ENCODE measurements around the gene NALCN.

The NALCN gene

GRCh38 chr13:101415358-101416174, 742 bp downstream of the NALCN start:
- H3K4me3 ChIP-seq (ENCODE audit: low read depth, low read length) = peak overlapping the region; percentile 6

GRCh38 chr13:101412076-101412475, 4.2 kb downstream of the NALCN start:
- H3K4me3 ChIP-seq (ENCODE audit: low read depth, low read length) = no peak overlapping the region

- no peak overlapping the region for H3K4me3 ChIP-seq (ENCODE audit: low read depth, low read length)
Observed at GRCh38 chr13:101408992-101409656, 7.2 kb downstream of the NALCN start.

DNA sequence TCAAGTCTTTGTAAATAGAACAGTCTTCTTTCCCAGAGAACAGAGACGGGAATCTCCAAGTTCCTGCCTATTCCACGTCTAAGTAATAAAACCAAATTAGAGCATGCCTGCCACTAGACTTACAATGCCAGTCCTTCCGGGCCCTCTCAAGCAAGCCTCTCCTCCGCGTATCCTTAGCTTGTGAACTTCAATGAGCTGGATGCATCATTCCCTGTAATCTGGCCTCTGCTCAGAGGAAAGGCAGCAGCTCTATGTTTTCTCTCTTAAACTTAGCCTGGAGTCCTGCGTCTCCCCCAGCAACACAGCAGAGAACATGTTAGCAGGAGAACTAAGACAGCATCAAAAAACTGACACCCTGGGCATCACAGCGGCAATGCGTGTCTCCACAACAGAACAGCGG, 8.2 kb downstream of the NALCN start:
- H3K4me3 ChIP-seq (ENCODE audit: low read depth, low read length) = no peak overlapping the region

DNA sequence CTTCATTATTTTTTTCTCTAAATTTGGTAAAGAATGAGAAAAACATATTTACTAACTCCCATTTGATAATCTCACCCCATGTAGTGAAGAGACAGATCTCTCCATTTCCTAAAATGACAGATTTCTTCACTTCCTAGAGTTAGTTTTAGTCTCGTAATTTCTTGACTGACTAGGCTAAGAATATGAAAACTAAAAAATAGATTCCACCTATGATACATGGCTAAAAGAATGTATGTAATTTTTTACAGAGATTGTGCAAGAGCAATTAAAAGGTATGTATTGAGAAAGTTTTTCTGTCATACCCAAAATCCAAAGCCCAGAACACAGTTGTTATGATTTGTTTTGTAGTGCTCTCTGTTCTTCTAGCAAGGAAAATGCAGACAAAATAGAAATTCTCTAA, 9.5 kb downstream of the NALCN start:
- H3K4me3 ChIP-seq (ENCODE audit: low read depth, low read length) = no peak overlapping the region

- no peak overlapping the region for H3K4me3 ChIP-seq (ENCODE audit: low read depth, low read length)
Observed at GRCh38 chr13:101401196-101401595, 15.1 kb downstream of the NALCN start.

DNA sequence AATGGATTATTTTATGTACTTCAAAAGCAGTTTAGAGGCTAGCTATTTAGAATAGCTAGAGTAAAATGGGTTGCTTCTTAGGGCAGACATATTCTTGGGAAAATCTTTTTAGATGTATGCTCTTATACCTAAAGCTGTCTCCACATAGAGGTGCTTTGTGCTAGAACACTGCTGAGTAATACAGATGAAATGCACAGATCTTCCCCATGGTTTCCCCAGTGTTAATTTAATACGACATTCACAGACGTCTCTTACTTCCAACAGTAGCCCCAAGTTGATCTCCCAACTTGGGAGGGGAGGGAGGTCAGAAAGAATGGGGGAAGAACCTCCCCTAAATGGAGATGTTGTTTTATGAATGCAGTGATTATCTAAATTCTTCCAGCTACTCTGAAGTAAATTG, 16.9 kb downstream of the NALCN start:
- no peak overlapping the region for H3K4me3 ChIP-seq (ENCODE audit: low read depth, low read length)

- no peak overlapping the region for H3K4me3 ChIP-seq (ENCODE audit: low read depth, low read length)
Observed at GRCh38 chr13:101398920-101399319, 17.4 kb downstream of the NALCN start.

GRCh38 chr13:101398191-101398590, 18.1 kb downstream of the NALCN start:
- no peak overlapping the region for H3K4me3 ChIP-seq (ENCODE audit: low read depth, low read length)

GRCh38 chr13:101397742-101398141, 18.6 kb downstream of the NALCN start:
- H3K4me3 ChIP-seq (ENCODE audit: low read depth, low read length) = no peak overlapping the region

GRCh38 chr13:101394605-101395004, 21.7 kb downstream of the NALCN start:
- no peak overlapping the region for H3K4me3 ChIP-seq (ENCODE audit: low read depth, low read length)

GRCh38 chr13:101393140-101393539, 23.2 kb downstream of the NALCN start:
- no peak overlapping the region for H3K4me3 ChIP-seq (ENCODE audit: low read depth, low read length)

- H3K4me3 ChIP-seq (ENCODE audit: low read depth, low read length) = no peak overlapping the region
Observed at GRCh38 chr13:101390461-101390860, 25.8 kb downstream of the NALCN start.

GRCh38 chr13:101384929-101385328, 31.4 kb downstream of the NALCN start:
- H3K4me3 ChIP-seq (ENCODE audit: low read depth, low read length) = no peak overlapping the region

- H3K4me3 ChIP-seq (ENCODE audit: low read depth, low read length) = no peak overlapping the region
Observed at GRCh38 chr13:101383595-101383994, 32.7 kb downstream of the NALCN start.

DNA sequence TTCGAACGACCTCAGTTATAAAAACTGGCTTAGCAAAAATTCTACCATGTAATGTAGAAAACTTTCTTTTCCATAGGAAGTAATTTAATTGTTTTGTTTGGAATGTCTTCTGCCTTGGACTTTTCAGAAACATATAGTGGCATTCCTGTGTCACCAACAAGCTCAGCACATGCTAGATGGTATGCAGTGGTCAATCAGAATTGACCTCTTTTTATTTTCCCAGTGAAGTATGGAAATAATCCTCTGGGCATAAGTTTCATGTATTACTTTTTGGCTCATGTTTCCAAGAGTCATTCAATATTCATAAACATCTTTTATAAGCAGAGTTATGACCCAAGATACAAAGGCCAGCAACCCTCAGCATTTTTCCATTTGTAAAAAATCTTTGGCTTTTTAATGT, 33.6 kb downstream of the NALCN start:
- no peak overlapping the region for H3K4me3 ChIP-seq (ENCODE audit: low read depth, low read length)

DNA sequence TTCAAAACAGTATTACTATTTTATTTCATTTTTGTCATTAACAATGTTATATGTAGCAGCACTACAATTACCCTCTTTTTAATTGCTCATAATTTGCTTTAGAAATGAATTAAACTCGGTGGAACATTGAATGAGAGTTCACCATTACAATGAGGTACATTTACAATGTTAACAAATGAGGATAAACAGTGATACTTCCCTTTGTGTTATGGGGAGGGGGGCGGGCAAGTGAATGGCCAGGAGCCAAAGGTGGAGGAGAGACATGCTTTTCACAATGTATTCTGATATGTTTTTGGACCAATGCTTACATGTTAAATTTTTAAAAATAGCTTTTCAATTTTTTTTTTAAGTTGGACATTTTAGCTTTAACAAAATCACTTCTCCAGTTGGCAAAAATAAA, 34.2 kb downstream of the NALCN start:
- H3K4me3 ChIP-seq (ENCODE audit: low read depth, low read length) = no peak overlapping the region

DNA sequence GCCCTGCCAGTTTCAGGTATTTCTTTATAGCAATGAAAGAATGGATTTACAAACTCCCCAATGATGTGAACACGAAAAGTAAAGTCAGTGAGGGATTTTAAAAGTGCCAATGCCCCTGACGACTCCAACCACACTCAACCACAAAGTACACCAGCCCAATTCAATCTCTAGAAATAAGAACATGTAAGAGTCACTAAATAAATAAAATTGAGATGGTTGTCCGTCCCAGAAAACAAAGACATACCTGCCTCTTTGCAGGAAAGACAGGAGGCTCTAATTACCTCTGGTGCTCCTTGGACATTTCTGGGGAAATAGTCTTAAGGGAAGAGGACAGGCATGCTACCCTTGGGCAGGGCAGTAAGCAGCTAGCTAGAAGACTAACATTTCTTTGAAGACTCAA, 55.8 kb downstream of the NALCN start:
- no peak overlapping the region for H3K4me3 ChIP-seq (ENCODE audit: low read depth, low read length)

- no peak overlapping the region for H3K4me3 ChIP-seq (ENCODE audit: low read depth, low read length)
Observed at GRCh38 chr13:101354895-101355294, 61.4 kb downstream of the NALCN start.

- H3K4me3 ChIP-seq (ENCODE audit: low read depth, low read length) = no peak overlapping the region
Observed at GRCh38 chr13:101346942-101347728, 69.2 kb downstream of the NALCN start.

GRCh38 chr13:101346161-101346560, 70.1 kb downstream of the NALCN start:
- H3K4me3 ChIP-seq (ENCODE audit: low read depth, low read length) = no peak overlapping the region

All from iPS-11a (cell line).